GM12878 (cell line): Measurements from ENCODE around the gene BTG2. TPM values are rescaled to one million over a fixed set of nuclear protein-coding genes. Genes with fewer than 3 reads are reported as not detected.
A peak's percentile ranks its signal among the peaks of the same experiment; 100 is the strongest.

Experiments used
- ATAC-seq: fragments of 200-7000 bp; cut with Tn5 transposase; 3 replicates; pipeline ENCODE4 v1.9.1; 2020; ENCODE audit warnings: mild to moderate bottlenecking, moderate library complexity
- BruUV-seq: library from RNA; stranded (reverse); fragments of 400-500 nt; replicated peaks from 2 replicates; lab custom pipeline; 2021; lab: Mats Ljungman, UMichigan
- CTCF ChIA-PET: fragments of 300-600 bp; sonication (Branson Sonifier 250); formaldehyde crosslinking; extraction: SDS; loops from one replicate; lab custom pipeline; 2021; ENCODE audit warnings: inconsistent platforms; lab: Yijun Ruan, JAX
- POLR2A ChIA-PET: fragments of 350-600 bp; formaldehyde crosslinking; extraction: SDS; loops from one replicate; lab custom pipeline; 2021; ENCODE audit warnings: inconsistent platforms; lab: Charles Lee
- RAD21 ChIA-PET: fragments of 300-600 bp; sonication (Branson Sonifier 250); formaldehyde crosslinking; loops from one replicate; lab custom pipeline; 2023; ENCODE audit warnings: antibody characterized with exemption; ENCODE audit not compliant: unreplicated experiment; lab: Charles Lee
- SMC1A ChIA-PET: fragments of 300-600 bp; sonication (Branson Sonifier 250); formaldehyde crosslinking; loops from one replicate; lab custom pipeline; 2023; ENCODE audit not compliant: unreplicated experiment, uncharacterized antibody; lab: Charles Lee
- DNase-seq: peaks from one replicate; pipeline ENCODE4 v3.0.0-alpha.2; 2011; ENCODE audit warnings: low read depth, low spot score
- FAIRE-seq: peaks from 3 replicates; lab custom pipeline; 2011; peaks lifted over from hg19 to GRCh38; lab: Jason Lieb, UNC
- H2AFZ ChIP-seq: 2 replicates; pipeline ENCODE4 v1.6.0; 2011; ENCODE audit warnings: low read depth, low read length, control low read depth; ENCODE audit not compliant: control insufficient read depth
- H3K27ac ChIP-seq: 2 replicates; pipeline ENCODE4 v1.5.1; 2011; ENCODE audit warnings: control low read depth; ENCODE audit not compliant: control insufficient read depth, insufficient read depth
- H3K27me3 ChIP-seq, 2 experiments: replicated peaks in 1 of 2; 2 replicates each; pipeline versions ENCODE4 v1.6.0 to v1.6.1; 2011; ENCODE audit warnings: low read length in 1 of 2; ENCODE audit not compliant: control insufficient read depth in 2 of 2, insufficient read depth in 2 of 2
- H3K36me3 ChIP-seq, 2 experiments: 2 replicates each; pipeline ENCODE4 v1.5.1; 2011; ENCODE audit warnings: low read length in 1 of 2; ENCODE audit not compliant: control insufficient read depth in 2 of 2, insufficient read depth in 2 of 2
- H3K4me1 ChIP-seq: 2 replicates; pipeline ENCODE4 v1.6.1; 2011; ENCODE audit warnings: mild to moderate bottlenecking, low read length, moderate library complexity, mixed read lengths; ENCODE audit not compliant: control insufficient read depth, insufficient read depth
- H3K4me2 ChIP-seq: 2 replicates; pipeline ENCODE4 v1.6.0; 2011; ENCODE audit warnings: control low read depth; ENCODE audit not compliant: control insufficient read depth, insufficient read depth
- H3K4me3 ChIP-seq: fragments of 200-600 bp; sonication (generic); 2 replicates; pipeline ENCODE4 v1.5.1; 2016
- H3K79me2 ChIP-seq: 2 replicates; pipeline ENCODE4 v1.6.0; 2011; ENCODE audit warnings: low read length; ENCODE audit not compliant: control insufficient read depth, insufficient read depth
- H3K9ac ChIP-seq: 2 replicates; pipeline ENCODE4 v1.8.0; 2011; ENCODE audit warnings: low read length, control low read depth, mixed read lengths; ENCODE audit not compliant: control insufficient read depth, insufficient read depth
- H3K9me3 ChIP-seq: replicated peaks from 3 replicates; pipeline ENCODE4 v1.5.1; 2011; ENCODE audit warnings: mild to moderate bottlenecking, low read length; ENCODE audit not compliant: control insufficient read depth, insufficient read depth
- H4K20me1 ChIP-seq: 2 replicates; pipeline ENCODE4 v1.6.0; 2011; ENCODE audit not compliant: control insufficient read depth, insufficient read depth
- BCL11A ChIP-seq: IDR thresholded peaks from 2 replicates; pipeline ENCODE4 v1.6.1; 2011; ENCODE audit warnings: low read depth, low read length
- BMI1 ChIP-seq: fragments of 450-650 bp; IDR thresholded peaks from 2 replicates; pipeline ENCODE4 v1.6.1; 2016; ENCODE audit warnings: mild to moderate bottlenecking, moderate library complexity, borderline replicate concordance
- CREB1 ChIP-seq: IDR thresholded peaks from 2 replicates; pipeline ENCODE4 v1.6.1; 2012; ENCODE audit warnings: low read depth, mild to moderate bottlenecking, inconsistent platforms
- FOXM1 ChIP-seq: IDR thresholded peaks from 2 replicates; pipeline ENCODE4 v1.6.1; 2012; ENCODE audit warnings: low read depth, mild to moderate bottlenecking, inconsistent platforms, low read length, moderate library complexity
- IRF4 ChIP-seq: IDR thresholded peaks from 2 replicates; pipeline ENCODE4 v1.6.1; 2011; ENCODE audit warnings: low read depth, low read length
- NR2C1 ChIP-seq: fragments of 450-650 bp; IDR thresholded peaks from 2 replicates; pipeline ENCODE4 v1.6.1; 2017; ENCODE audit warnings: antibody characterized with exemption, mild to moderate bottlenecking, moderate library complexity
- NR2C2 ChIP-seq: IDR thresholded peaks from 2 replicates; pipeline ENCODE4 v1.6.1; 2011; ENCODE audit warnings: borderline replicate concordance, low read depth; ENCODE audit not compliant: control insufficient read depth, insufficient read length
- PAX5 ChIP-seq: IDR thresholded peaks from 2 replicates; pipeline ENCODE4 v1.6.1; 2011; ENCODE audit warnings: low read depth, low read length, borderline replicate concordance
- POLR2A ChIP-seq: IDR thresholded peaks from 2 replicates; pipeline ENCODE4 v1.6.1; 2011; ENCODE audit warnings: low read depth, mild to moderate bottlenecking, low read length
- POLR2AphosphoS2 ChIP-seq: IDR thresholded peaks from 2 replicates; pipeline ENCODE4 v1.6.1; 2011; ENCODE audit warnings: low read depth, mild to moderate bottlenecking, low read length, improper control_type of control experiment, moderate library complexity
- POLR2AphosphoS5 ChIP-seq: IDR thresholded peaks from 2 replicates; pipeline ENCODE4 v1.6.1; 2011; ENCODE audit warnings: mild to moderate bottlenecking, low read length, inconsistent platforms
- RFX5 ChIP-seq: IDR thresholded peaks from 2 replicates; pipeline ENCODE4 v1.6.1; 2011; ENCODE audit warnings: low read depth, low read length, improper control_type of control experiment
- SMAD5 ChIP-seq: IDR thresholded peaks from 2 replicates; pipeline ENCODE4 v1.6.1; 2016; ENCODE audit warnings: antibody characterized with exemption, low read depth
- SMC3 ChIP-seq: IDR thresholded peaks from 2 replicates; pipeline ENCODE4 v1.6.1; 2011; ENCODE audit warnings: low read length, improper control_type of control experiment, borderline replicate concordance
- SPI1 ChIP-seq: IDR thresholded peaks from 2 replicates; pipeline ENCODE4 v1.6.1; 2011; ENCODE audit warnings: low read depth, mild to moderate bottlenecking, low read length, moderate library complexity, borderline replicate concordance; ENCODE audit not compliant: insufficient read depth
- SRF ChIP-seq, 2 experiments: IDR thresholded peaks; 2 replicates each; pipeline ENCODE4 v1.6.1; 2011; ENCODE audit warnings: low read depth in 2 of 2, low read length in 2 of 2, mild to moderate bottlenecking in 1 of 2, moderate library complexity in 1 of 2
- STAT3 ChIP-seq: IDR thresholded peaks from 2 replicates; pipeline ENCODE4 v1.6.1; 2011; ENCODE audit warnings: low read depth, low read length, improper control_type of control experiment
- ZBED1 ChIP-seq: IDR thresholded peaks from 2 replicates; pipeline ENCODE4 v1.6.1; 2016; ENCODE audit warnings: borderline replicate concordance
- WGBS: methylation state at CpG from one replicate; pipeline ENCODE4 v1.1.6; 2016; ENCODE audit warnings: low lambda C conversion rate; ENCODE audit not compliant: insufficient replicate concordance, insufficient coverage; ENCODE audit errors: missing lambda C conversion rate; 5-methylcytosine and 5-hydroxymethylcytosine counted together
- in situ Hi-C: fragments of 300-500 bp; cut with MboI; formaldehyde crosslinking; loops from 9 replicates; pipeline ENCODE4 v1.14.3; 2018; ENCODE audit warnings: mixed read lengths
- intact Hi-C: fragments of 100-400 bp; cut with micrococcal nuclease; formaldehyde crosslinking; loops from one replicate; pipeline ENCODE4 v1.14.2; 2022; ENCODE audit not compliant: unreplicated experiment
- polyA plus RNA-seq, 11 experiments: library from polyadenylated mRNA; depleted of rRNA in 4 of 11; unstranded in 6 of 11; stranded (reverse) in 5 of 11; fragments of >200 nt; fragmentation: Nextera tagmentation in 4 of 11; fragmentation: Illumina TruSeq in 1 of 11; extraction: Ambion mirVana in 4 of 11; extraction: Trizol in 1 of 11; gene quantifications; 1 replicate in 1 of 11; 2 replicates in 10 of 11; pipeline versions ENCODE4 v1.2.1 to v1.2.3, GENCODE V29; 2011 to 2016; ENCODE audit warnings: inconsistent platforms in 2 of 11, missing spikeins in 2 of 11, low read depth in 1 of 11
- total RNA-seq, 4 experiments: library from RNA; depleted of rRNA in 3 of 4; stranded (reverse); fragments of >200 nt in 3 of 4; fragmentation: Illumina TruSeq in 1 of 4; extraction: Trizol in 1 of 4; gene quantifications; 2 replicates each; pipeline versions ENCODE4 v1.2.1 to v1.2.3, GENCODE V29; 2013 to 2021
- TF ChIP-seq, protein P1 (sequence below): fragments of 150-350 bp; IDR thresholded peaks from 2 replicates; pipeline ENCODE4 v1.6.1; 2014; ENCODE audit warnings: mild to moderate bottlenecking, low read depth, low read length
- TF ChIP-seq, protein P2 (sequence below): IDR thresholded peaks from 2 replicates; pipeline ENCODE4 v1.6.1; 2011; ENCODE audit warnings: low read depth, low read length, improper control_type of control experiment, borderline replicate concordance

The BTG2 gene
- total and polyA plus RNA-seq, 10 of the 15 experiments (the other 5 are each of a cell fraction or from before 2014, with no cell fraction given), result 23.3 to 160 (median 98.1) TPM

DNA sequence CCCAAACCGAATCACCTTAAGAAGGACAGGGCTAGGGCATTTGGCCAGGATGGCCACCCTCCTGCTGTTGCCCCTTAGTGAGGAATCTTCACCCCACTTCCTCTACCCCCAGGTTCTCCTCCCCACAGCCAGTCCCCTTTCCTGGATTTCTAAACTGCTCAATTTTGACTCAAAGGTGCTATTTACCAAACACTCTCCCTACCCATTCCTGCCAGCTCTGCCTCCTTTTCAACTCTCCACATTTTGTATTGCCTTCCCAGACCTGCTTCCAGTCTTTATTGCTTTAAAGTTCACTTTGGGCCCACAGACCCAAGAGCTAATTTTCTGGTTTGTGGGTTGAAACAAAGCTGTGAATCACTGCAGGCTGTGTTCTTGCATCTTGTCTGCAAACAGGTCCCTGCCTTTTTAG, 3.6 kb downstream of the BTG2 start:
- Histone ChIP-seq H3K27me3 (no peaks in the 10 kb centered on the region), H2AFZ (no peak overlapping the region), H3K4me2 (peak overlapping the region; percentile 91), H3K9me3 (no peaks in the 10 kb centered on the region), H4K20me1 (peaks cover 10% of the 10 kb centered on the region), H3K4me1 (peaks cover 24% of the 10 kb centered on the region), H3K36me3 (peaks cover 4 to 12% of the 10 kb centered on the region in 2 experiments), H3K4me3 (peak overlapping the region; percentile 97), H3K9ac (peak overlapping the region; percentile 90; the same call in 1 of the 2 replicates), H3K27ac (peak overlapping the region; percentile 1; the same call in 1 of the 2 replicates), H3K79me2 (peaks cover 62% of the 10 kb centered on the region)
- RAD21 ChIA-PET, result interaction anchor here (1.0 to 9.7 kb wide), 8 partner anchors 7 to 33 kb away, joined by 3 to 470 read pairs (median 21); no protein-coding TSS in a partner anchor
- TF ChIP-seq SMAD5 (peak; percentile 76), ZBED1 (peak; percentile 35; the same call in 1 of the 2 replicates), POLR2A (0 out of 2 replicates have a peak, but pooled peaks have one; percentile 54), BMI1 (no peak), POLR2AphosphoS5 (peak; percentile 22), IRF4 (no peak), POLR2AphosphoS2 (peak; percentile 61; the same call in 1 of the 2 replicates), CREB1 (0 out of 2 replicates have a peak, but pooled peaks have one; percentile 15), RFX5 (no peak), NR2C1 (no peak), SMC3 (no peak), SPI1 (no peak), STAT3 (no peak), SRF (IDR thresholded peaks at IDR 0.05; ENCODE audit: low read depth in 2 of 2, low read length in 2 of 2) (no peak), PAX5 (no peak), FOXM1 (no peak), BCL11A (no peak), NR2C2 (no peak)
- TF ChIP-seq, protein P1, sequence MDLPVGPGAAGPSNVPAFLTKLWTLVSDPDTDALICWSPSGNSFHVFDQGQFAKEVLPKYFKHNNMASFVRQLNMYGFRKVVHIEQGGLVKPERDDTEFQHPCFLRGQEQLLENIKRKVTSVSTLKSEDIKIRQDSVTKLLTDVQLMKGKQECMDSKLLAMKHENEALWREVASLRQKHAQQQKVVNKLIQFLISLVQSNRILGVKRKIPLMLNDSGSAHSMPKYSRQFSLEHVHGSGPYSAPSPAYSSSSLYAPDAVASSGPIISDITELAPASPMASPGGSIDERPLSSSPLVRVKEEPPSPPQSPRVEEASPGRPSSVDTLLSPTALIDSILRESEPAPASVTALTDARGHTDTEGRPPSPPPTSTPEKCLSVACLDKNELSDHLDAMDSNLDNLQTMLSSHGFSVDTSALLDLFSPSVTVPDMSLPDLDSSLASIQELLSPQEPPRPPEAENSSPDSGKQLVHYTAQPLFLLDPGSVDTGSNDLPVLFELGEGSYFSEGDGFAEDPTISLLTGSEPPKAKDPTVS, result no peak
- TF ChIP-seq, protein P2, sequence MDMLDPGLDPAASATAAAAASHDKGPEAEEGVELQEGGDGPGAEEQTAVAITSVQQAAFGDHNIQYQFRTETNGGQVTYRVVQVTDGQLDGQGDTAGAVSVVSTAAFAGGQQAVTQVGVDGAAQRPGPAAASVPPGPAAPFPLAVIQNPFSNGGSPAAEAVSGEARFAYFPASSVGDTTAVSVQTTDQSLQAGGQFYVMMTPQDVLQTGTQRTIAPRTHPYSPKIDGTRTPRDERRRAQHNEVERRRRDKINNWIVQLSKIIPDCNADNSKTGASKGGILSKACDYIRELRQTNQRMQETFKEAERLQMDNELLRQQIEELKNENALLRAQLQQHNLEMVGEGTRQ, result no peak
- no peak for ATAC-seq
- CTCF ChIA-PET, result interaction anchor here (0.8 to 9.4 kb wide), 12 partner anchors 8 to 40 kb away, joined by 3 to 281 read pairs (median 10); no protein-coding TSS in a partner anchor
- intact Hi-C loops, result no loop called here
- BruUV-seq, result no TSS peak
- no peak for DNase-seq
- no peak for FAIRE-seq
- in situ Hi-C loops, result no loop called here
- SMC1A ChIA-PET, result interaction anchor here (0.8 to 9.7 kb wide), 12 partner anchors 8 to 73 kb away, joined by 3 to 406 read pairs (median 13); no protein-coding TSS in a partner anchor
- 90% methylated on average over 1 of the region's 1 CpG for WGBS
- POLR2A ChIA-PET, result interaction anchor here (0.9 to 10.0 kb wide), 8 partner anchors 9 to 39 kb away, joined by 3 to 393 read pairs (median 30); no protein-coding TSS in a partner anchor
